ENCODE measurements around the gene DOCK7.
A peak's percentile ranks its signal among the peaks of the same experiment; 100 is the strongest.
"Not testable (repeated sequence)": the region's sequence is repeated elsewhere in the genome, so short reads cannot be mapped to it uniquely, and the experiment has no call there.

Gene DOCK7

DNA sequence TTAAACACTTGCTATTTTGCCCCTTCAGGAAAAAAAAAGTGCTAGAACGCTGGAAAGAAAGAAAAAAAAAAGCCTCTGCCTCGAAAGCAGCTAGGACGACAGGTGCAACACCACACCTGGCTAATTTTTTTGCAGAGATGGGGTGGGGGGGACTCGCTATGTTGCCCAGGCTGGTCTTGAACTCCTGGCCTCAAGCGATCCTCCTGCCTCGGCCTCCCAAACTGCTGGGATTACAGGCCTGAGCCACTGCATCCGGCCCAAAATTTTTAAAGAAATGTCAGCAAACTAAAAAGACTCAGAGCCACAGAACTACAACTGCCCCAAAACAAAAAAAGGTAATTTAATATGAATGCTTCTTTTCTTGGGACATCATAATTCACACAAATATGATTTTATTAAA lies 1.4 kb downstream of the DOCK7 start:
- TF ChIP-seq, protein P1, sequence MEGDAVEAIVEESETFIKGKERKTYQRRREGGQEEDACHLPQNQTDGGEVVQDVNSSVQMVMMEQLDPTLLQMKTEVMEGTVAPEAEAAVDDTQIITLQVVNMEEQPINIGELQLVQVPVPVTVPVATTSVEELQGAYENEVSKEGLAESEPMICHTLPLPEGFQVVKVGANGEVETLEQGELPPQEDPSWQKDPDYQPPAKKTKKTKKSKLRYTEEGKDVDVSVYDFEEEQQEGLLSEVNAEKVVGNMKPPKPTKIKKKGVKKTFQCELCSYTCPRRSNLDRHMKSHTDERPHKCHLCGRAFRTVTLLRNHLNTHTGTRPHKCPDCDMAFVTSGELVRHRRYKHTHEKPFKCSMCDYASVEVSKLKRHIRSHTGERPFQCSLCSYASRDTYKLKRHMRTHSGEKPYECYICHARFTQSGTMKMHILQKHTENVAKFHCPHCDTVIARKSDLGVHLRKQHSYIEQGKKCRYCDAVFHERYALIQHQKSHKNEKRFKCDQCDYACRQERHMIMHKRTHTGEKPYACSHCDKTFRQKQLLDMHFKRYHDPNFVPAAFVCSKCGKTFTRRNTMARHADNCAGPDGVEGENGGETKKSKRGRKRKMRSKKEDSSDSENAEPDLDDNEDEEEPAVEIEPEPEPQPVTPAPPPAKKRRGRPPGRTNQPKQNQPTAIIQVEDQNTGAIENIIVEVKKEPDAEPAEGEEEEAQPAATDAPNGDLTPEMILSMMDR (IDR thresholded peaks at IDR 0.05; ENCODE audit: low read depth, low read length, missing control alignments): no peak
- Histone ChIP-seq H3K36me3 (replicated peaks) (no peaks in the 10 kb centered on the region), H3K27me3 (replicated peaks) (no peaks in the 10 kb centered on the region), H3K4me3 (ENCODE audit: low read depth, low read length) (peak overlapping the region; percentile 81), H3K27ac (no peak overlapping the region)
- DNase-seq: no peak
- in situ Hi-C loops (cut with HindIII; ENCODE audit: low pct_ligation_motif_present, low sequenced_read_pairs): no loop called here

DNA sequence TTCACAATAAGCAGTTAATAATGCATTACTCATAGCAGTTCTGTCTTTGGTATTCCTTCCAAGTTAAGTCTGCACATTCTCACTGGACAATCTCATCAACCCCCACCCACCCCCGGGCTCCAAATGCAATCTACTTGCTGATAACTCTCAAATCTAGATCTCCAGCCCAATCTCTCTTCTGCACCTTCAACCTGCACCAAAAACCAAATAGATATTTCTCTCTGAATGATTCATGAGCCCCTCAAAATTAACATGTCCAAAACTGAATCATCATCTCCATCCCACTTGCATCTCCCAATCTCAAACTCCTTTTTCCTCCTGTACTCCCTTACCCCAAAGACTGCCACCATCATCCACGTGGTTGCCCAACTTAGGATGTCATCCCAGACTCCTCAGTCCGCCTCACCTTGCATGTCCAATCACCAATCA lies 2.7 kb downstream of the DOCK7 start:
- H3K27ac ChIP-seq: no peak overlapping the region
- DNase-seq: peak; percentile 47

DNA sequence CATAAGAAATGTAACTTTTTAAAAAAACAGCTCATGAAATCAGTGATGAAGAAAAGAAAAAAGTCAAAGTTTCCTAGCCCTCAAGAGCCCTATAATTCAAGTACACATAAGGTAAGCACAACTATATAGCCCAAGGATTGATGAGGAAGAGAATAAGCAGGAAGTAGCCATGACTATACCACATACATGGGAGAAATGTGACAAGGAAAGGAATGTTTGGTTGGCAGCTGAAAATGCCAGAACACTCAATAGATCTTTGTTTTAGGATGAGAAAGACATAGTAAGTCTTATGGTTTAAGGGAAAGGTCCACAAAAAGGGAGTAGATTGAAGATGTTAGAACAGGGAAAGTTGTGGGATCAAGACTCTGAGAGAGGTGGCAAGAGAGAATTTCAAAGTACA lies 5.7 kb downstream of the DOCK7 start:
- TF ChIP-seq, protein P1 (IDR thresholded peaks at IDR 0.05; ENCODE audit: low read depth, low read length, missing control alignments): no peak
- DNase-seq: no peak
- H3K27ac ChIP-seq: no peak overlapping the region
- in situ Hi-C loops (cut with HindIII; ENCODE audit: low pct_ligation_motif_present, low sequenced_read_pairs): no loop called here
- H3K36me3 ChIP-seq (replicated peaks): no peaks in the 10 kb centered on the region
- H3K27me3 ChIP-seq (replicated peaks): no peaks in the 10 kb centered on the region
- no peak overlapping the region for H3K4me3 ChIP-seq (ENCODE audit: low read depth, low read length)

More for the DNA sequence above, 2.7 kb downstream of the DOCK7 start:
- Histone ChIP-seq H3K36me3 (replicated peaks) (no peaks in the 10 kb centered on the region), H3K27me3 (replicated peaks) (no peaks in the 10 kb centered on the region), H3K4me3 (ENCODE audit: low read depth, low read length) (no peak overlapping the region)
- TF ChIP-seq, protein P1 (IDR thresholded peaks at IDR 0.05; ENCODE audit: low read depth, low read length, missing control alignments): no peak
- in situ Hi-C loops (cut with HindIII; ENCODE audit: low pct_ligation_motif_present, low sequenced_read_pairs): no loop called here

DNA sequence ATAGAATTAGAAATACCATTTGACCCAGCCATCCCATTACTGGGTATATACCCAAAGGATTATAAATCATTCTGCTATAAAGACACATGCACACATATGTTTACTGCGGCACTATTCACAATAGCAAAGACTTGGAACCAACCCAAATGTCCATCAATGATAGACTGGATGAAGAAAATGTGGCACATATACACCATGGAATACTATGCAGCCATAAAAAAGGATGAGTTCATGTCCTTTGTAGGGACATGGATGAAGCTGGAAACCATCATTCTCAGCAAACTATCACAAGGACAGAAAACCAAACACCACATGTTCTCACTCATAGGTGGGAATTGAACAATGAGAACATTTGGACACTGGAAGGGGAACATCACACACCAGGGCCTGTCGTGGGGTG lies 7.2 kb downstream of the DOCK7 start:
- H3K27ac ChIP-seq; H3K4me3 ChIP-seq (ENCODE audit: low read depth, low read length); in situ Hi-C loops (cut with HindIII; ENCODE audit: low pct_ligation_motif_present, low sequenced_read_pairs); DNase-seq; H3K36me3 ChIP-seq (replicated peaks); H3K27me3 ChIP-seq (replicated peaks): not testable (repeated sequence)

DNA sequence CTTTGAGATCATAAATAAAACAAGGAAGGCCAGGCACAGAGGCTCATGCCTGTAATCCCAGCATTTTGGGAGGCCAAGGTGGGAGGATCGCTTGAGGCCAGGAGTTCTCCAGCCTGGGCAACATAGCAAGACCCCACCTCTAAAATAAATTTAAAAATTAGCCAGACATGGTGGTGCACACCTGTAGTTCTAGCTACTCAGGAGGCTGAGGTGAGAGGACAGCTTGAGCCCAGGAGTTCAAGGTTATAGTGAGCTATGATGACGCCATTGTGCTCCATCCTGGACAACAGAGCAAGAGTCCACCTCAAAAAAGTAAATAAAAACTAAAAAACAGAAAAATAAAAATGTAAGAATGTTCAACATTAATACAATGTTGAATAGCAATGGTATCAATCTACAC lies 10.4 kb downstream of the DOCK7 start:
- H3K27ac ChIP-seq; DNase-seq; H3K36me3 ChIP-seq (replicated peaks); in situ Hi-C loops (cut with HindIII; ENCODE audit: low pct_ligation_motif_present, low sequenced_read_pairs); H3K27me3 ChIP-seq (replicated peaks); H3K4me3 ChIP-seq (ENCODE audit: low read depth, low read length): not testable (repeated sequence)

DNA sequence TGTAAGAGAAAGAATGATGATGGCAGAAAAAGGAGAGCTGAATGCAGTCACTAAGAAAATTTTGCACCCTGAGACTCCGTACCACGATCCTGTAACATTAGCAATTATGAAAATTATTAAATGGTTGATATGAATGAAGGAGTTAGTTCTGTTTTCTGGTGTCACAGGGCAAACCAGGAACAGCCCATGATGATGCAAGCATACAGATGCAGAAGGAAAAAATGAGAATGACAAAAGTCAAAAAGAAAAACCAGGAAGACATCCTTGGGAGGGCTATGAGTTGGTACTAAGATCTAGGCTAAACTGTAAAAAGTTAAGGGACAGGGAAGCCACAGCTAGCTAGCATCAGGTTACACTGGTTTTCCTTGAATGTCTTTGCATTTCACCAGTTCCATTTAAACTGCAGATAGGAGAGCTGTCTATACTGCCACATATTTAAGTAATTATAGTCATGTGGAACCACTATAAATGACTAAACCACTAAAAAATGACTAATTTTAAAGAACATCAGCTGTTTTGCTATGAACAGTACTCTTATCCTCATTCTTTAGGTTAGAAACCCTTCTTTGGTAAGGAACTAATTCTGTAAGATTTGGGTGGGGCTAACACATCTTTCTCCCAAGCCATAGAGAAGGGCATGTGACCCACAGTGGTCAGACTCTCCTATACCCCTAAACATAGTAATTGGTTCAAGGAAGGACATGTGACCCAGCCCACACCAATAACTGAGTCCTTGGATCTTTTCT lies 11.4 kb downstream of the DOCK7 start:
- Histone ChIP-seq H3K27me3 (replicated peaks) (no peaks in the 10 kb centered on the region), H3K36me3 (replicated peaks) (peaks cover 3% of the 10 kb centered on the region), H3K4me3 (ENCODE audit: low read depth, low read length) (no peak overlapping the region), H3K27ac (no peak overlapping the region)
- in situ Hi-C loops (cut with HindIII; ENCODE audit: low pct_ligation_motif_present, low sequenced_read_pairs): no loop called here
- DNase-seq: peak; percentile 16
- TF ChIP-seq, protein P1 (IDR thresholded peaks at IDR 0.05; ENCODE audit: low read depth, low read length, missing control alignments): no peak

DNA sequence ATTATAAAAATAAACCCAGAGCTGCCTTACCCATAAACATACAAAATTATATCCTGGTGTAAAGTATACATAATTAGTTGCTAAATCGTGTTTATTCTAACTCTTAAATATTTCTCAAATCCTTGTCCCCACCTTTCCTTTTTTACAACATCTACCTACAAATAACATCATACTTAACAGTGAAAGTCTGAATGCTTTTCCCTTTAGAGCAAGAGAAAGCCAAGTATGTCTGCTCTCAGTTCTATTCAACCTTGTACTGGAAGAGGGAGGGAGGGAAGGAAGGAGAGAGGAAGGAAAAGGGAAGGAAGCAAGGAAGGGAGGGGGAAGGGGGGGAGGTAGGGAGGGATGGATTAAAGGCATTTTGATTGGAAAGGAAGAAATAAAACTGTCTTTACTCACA lies 14.6 kb downstream of the DOCK7 start:
- in situ Hi-C loops (cut with HindIII; ENCODE audit: low pct_ligation_motif_present, low sequenced_read_pairs): no loop called here
- TF ChIP-seq, protein P1 (IDR thresholded peaks at IDR 0.05; ENCODE audit: low read depth, low read length, missing control alignments): no peak
- Histone ChIP-seq H3K4me3 (ENCODE audit: low read depth, low read length) (no peak overlapping the region), H3K27me3 (replicated peaks) (no peaks in the 10 kb centered on the region), H3K27ac (no peak overlapping the region), H3K36me3 (replicated peaks) (peaks cover 3% of the 10 kb centered on the region)
- DNase-seq: no peak
